ENCODE results near the gene MED13L. TPM values are rescaled to one million over a fixed set of nuclear protein-coding genes. Genes with fewer than 3 reads are reported as not detected.

Gene MED13L
- total and polyA plus RNA-seq, 2 of the 8 experiments (the other 6 are each of a cell fraction or from before 2014, with no cell fraction given): 15.9 to 51.7 TPM

GRCh38 chr12:115964626-115965025 is 312.9 kb downstream of the MED13L start (continued):
- no peak for TF ChIP-seq CHD7 (IDR thresholded peaks at IDR 0.05; ENCODE audit: insufficient replicate concordance, low read length)
- TF ChIP-seq SIN3A (conservative IDR thresholded peaks at IDR 0.05 in 1 of 2, IDR thresholded peaks at IDR 0.05 in 1 of 2; ENCODE audit: low read depth in 1 of 2, low read length in 2 of 2): no peak
- no peak for TF ChIP-seq BRCA1 (IDR thresholded peaks at IDR 0.05; ENCODE audit: low read depth, low read length)
- no peak for TF ChIP-seq MAFK (IDR thresholded peaks at IDR 0.05; ENCODE audit: low read depth, low read length)
- TF ChIP-seq RBBP5 (IDR thresholded peaks at IDR 0.05; ENCODE audit: borderline replicate concordance, low read depth, low read length): no peak
- TF ChIP-seq SP1 (IDR thresholded peaks at IDR 0.05; ENCODE audit: low read depth, low read length): no peak
- no peak for TF ChIP-seq TEAD4 (IDR thresholded peaks at IDR 0.05; ENCODE audit: low read depth, low read length)
- no peak for TF ChIP-seq ASH2L (IDR thresholded peaks at IDR 0.05; ENCODE audit: low read length)
- TF ChIP-seq CHD1 (IDR thresholded peaks at IDR 0.05; ENCODE audit: low read depth, low read length): no peak
- TF ChIP-seq CBX5 (IDR thresholded peaks at IDR 0.05; ENCODE audit: low read depth, low read length): no peak
- no peak for TF ChIP-seq KDM1A (IDR thresholded peaks at IDR 0.05; ENCODE audit: borderline replicate concordance, low read length)
- TF ChIP-seq NRF1 (IDR thresholded peaks at IDR 0.05; ENCODE audit: low read depth, low read length): no peak
